T-helper 2 cell treated with Interferon-gamma antibody and Interleukin-4, amounts not matched to agents 5 μg/mL and 100 μg/mL, for 36 hours (primary cell): ENCODE data around the gene LRP8.
A peak's percentile ranks its signal among the peaks of the same experiment; 100 is the strongest.

Experiments
- DNase-seq: peaks from one replicate; pipeline ENCODE4 v3.0.0; 2021; ENCODE audit warnings: low spot score
- H3K27ac Mint-ChIP-seq: one replicate; pipeline ENCODE4 v1.8.0; 2021; ENCODE audit warnings: mild to moderate bottlenecking, mixed read lengths
- H3K27me3 Mint-ChIP-seq: one replicate; pipeline ENCODE4 v1.8.0; 2021; ENCODE audit warnings: low read depth, mixed read lengths
- H3K36me3 Mint-ChIP-seq: one replicate; pipeline ENCODE4 v1.8.0; 2021; ENCODE audit warnings: low read depth, mixed read lengths
- H3K4me1 Mint-ChIP-seq: one replicate; pipeline ENCODE4 v1.8.0; 2021; ENCODE audit warnings: low read depth, mixed read lengths
- H3K4me3 Mint-ChIP-seq: one replicate; pipeline ENCODE4 v1.8.0; 2022; ENCODE audit warnings: mild to moderate bottlenecking, moderate library complexity, mixed read lengths
- H3K9me3 Mint-ChIP-seq: one replicate; pipeline ENCODE4 v1.8.0; 2021; ENCODE audit warnings: mixed read lengths

The LRP8 gene

GRCh38 chr1:53367503-53368313 lies 39.8 kb upstream of the LRP8 start:
- Mint-ChIP-seq H3K4me1 (peaks cover 17% of the 10 kb centered on the region), H3K27ac (peak overlapping the region; percentile 82), H3K4me3 (peak overlapping the region; percentile 79), H3K27me3 (peaks cover 6% of the 10 kb centered on the region), H3K9me3 (no peaks in the 10 kb centered on the region), H3K36me3 (no peaks in the 10 kb centered on the region)
- peak; percentile 17 for DNase-seq

GRCh38 chr1:53366901-53367502 lies 39.1 kb upstream of the LRP8 start:
- H3K9me3 Mint-ChIP-seq = no peaks in the 10 kb centered on the region
- H3K27me3 Mint-ChIP-seq = peaks cover 6% of the 10 kb centered on the region
- H3K27ac Mint-ChIP-seq = no peak overlapping the region
- H3K36me3 Mint-ChIP-seq = no peaks in the 10 kb centered on the region
- no peak overlapping the region for H3K4me3 Mint-ChIP-seq
- no peak for DNase-seq
- H3K4me1 Mint-ChIP-seq = peaks cover 17% of the 10 kb centered on the region

GRCh38 chr1:53365437-53366063 lies 37.7 kb upstream of the LRP8 start:
- Mint-ChIP-seq H3K27me3 (peaks cover 6% of the 10 kb centered on the region), H3K27ac (no peak overlapping the region), H3K36me3 (no peaks in the 10 kb centered on the region), H3K4me3 (no peak overlapping the region), H3K9me3 (no peaks in the 10 kb centered on the region), H3K4me1 (peaks cover 17% of the 10 kb centered on the region)
- no peak for DNase-seq

DNA sequence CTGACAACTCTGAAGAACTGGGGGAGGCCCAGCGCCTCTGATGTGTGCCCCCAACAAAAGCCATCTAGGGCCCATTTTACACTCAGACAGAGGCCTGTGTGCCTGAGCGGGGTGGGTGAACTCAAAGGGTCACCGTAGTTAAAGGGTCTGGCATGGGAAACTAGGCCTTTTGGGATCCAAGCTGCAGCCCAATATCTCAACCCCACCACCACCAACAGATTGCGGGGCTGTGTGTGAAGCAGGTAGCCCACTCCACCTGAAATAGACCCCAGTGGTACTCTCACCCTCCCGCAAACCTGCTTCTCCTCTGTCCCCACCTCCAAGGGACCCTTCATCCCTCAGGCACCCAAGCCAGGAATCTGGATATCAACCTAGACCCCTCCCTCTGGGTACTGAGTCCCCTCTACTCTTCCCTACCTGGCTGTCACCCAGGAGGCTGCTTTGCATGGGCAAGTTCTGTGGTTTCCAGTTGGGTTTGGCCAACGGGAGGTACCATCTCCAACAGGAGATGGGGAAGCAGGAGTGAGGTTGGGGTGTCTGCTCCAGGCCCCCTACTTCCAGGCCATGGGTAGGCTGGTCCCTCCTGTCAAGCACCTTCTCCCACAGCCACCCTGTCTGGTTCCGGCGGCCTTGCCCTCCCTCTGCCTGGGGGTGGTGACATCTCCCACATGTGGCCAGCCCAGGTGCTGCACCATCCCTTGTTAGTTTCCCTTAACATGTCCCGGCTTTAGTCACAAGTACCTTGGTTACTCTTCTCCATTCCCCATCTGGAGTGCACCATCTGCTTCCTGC lies 35.2 kb upstream of the LRP8 start:
- Mint-ChIP-seq H3K4me3 (no peak overlapping the region), H3K36me3 (no peaks in the 10 kb centered on the region), H3K9me3 (no peaks in the 10 kb centered on the region)

DNA sequence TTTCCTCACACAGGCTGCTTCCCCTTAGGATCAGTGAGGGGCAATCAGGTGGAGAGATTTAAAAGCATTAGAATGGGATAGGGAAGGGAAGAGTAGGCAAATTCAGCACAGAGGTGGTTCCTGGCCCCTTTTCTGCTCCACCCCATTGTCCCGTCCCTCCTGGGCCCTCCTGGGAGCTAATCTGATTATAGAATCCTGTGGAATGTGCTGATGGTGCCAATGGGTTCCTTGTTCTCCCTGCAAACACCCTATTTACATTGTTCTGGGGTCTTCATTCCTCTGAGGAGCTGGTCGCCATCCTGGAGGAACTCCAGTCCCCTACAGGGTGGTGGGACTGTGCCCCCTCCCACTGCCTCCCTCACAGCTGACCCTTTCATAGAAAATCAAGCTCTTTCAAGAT lies 34.4 kb upstream of the LRP8 start:
- Mint-ChIP-seq H3K9me3 (no peaks in the 10 kb centered on the region), H3K4me1 (peaks cover under 1% of the 10 kb centered on the region), H3K36me3 (no peaks in the 10 kb centered on the region), H3K4me3 (no peak overlapping the region), H3K27me3 (peaks cover 20% of the 10 kb centered on the region), H3K27ac (no peak overlapping the region)
- no peak for DNase-seq

More for the DNA sequence above, 35.2 kb upstream of the LRP8 start:
- H3K27me3 Mint-ChIP-seq = peaks cover 20% of the 10 kb centered on the region
- no peak overlapping the region for H3K27ac Mint-ChIP-seq
- H3K4me1 Mint-ChIP-seq = peaks cover 8% of the 10 kb centered on the region
- DNase-seq = no peak

DNA sequence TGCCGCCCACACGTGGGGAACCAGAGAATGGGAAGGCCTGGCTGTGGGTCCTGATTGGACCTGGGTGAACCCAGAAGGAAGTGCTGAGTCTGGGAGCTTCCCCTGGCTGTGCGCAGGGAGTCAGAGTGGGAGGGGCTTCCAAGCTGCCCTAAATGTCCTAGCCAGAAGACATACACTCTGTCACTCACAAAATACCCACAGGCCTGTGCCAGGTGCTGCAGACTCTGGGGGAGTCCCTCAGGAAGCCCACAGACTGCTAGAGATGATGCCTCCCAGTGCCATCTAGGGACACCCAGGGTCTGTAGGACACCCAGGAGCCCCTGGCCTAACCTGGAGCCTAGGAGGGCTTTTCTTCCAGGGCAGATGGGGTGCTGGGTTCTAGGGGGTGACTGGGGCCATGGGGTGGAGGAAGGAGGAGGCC lies 33.7 kb upstream of the LRP8 start:
- Mint-ChIP-seq H3K27me3 (peaks cover 27% of the 10 kb centered on the region), H3K4me3 (no peak overlapping the region), H3K36me3 (no peaks in the 10 kb centered on the region), H3K9me3 (peaks cover 6% of the 10 kb centered on the region), H3K27ac (no peak overlapping the region), H3K4me1 (no peaks in the 10 kb centered on the region)
- no peak for DNase-seq

DNA sequence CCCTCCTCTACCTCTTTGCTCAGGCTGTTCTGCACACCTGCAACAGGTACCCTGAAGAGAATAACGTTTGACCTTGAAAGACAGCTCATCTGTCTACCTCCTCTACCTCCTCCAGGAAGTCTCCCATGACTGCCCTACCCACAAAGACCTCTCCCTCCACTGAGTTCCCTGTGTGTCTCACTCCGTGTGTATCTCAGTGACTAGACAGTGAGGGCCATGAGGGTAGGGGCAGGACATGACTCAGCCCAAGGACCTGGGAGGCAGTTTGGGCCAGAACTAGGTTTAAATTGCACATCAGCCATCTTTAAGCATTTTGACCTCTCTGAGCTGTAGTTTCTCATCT lies 32.0 kb upstream of the LRP8 start:
- Mint-ChIP-seq H3K4me3 (no peak overlapping the region), H3K4me1 (no peaks in the 10 kb centered on the region), H3K27me3 (peaks cover 31% of the 10 kb centered on the region), H3K27ac (no peak overlapping the region), H3K36me3 (no peaks in the 10 kb centered on the region), H3K9me3 (peaks cover 6% of the 10 kb centered on the region)
- no peak for DNase-seq

DNA sequence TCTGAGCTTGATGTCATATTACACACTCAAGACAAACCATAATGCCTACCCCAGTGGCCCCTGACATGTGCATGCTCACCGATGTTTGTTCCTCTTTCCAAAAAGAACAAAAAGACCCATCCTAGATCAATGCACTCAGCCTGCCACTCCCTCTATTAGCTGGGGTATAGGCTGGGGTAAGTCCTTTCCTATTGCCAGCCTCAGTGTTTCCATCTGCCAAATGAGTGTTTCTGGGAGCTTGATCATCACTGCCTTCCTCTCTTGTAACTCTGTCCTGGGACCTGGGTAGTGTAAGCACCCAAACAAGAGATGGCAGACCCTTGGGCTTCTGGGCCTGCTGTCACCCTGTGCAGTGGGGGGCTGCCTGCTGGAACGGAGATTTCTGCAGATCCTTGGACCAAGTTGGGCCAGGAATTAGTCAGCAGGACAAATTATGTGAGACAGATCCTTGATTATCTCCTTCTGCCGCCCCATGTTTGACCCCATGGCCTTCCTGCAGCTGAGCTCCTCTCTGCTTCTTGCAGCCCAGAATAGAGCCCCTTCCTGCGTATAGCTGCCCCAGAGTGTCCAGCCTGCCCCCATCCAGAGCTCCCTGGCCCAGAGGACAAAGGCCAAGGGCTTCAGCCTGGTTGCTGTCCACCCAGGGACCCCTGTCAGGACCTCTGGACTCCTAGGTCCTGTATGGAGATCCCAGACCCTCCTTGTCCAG lies 31.5 kb upstream of the LRP8 start:
- Mint-ChIP-seq H3K9me3 (peaks cover 6% of the 10 kb centered on the region), H3K4me1 (no peaks in the 10 kb centered on the region), H3K27ac (no peak overlapping the region), H3K36me3 (no peaks in the 10 kb centered on the region), H3K4me3 (no peak overlapping the region), H3K27me3 (peaks cover 30% of the 10 kb centered on the region)
- DNase-seq = no peak

GRCh38 chr1:53356637-53357036 lies 28.8 kb upstream of the LRP8 start:
- no peak overlapping the region for H3K27ac Mint-ChIP-seq
- H3K9me3 Mint-ChIP-seq = peaks cover 6% of the 10 kb centered on the region
- no peaks in the 10 kb centered on the region for H3K4me1 Mint-ChIP-seq
- H3K36me3 Mint-ChIP-seq = no peaks in the 10 kb centered on the region
- H3K27me3 Mint-ChIP-seq = peaks cover 39% of the 10 kb centered on the region
- H3K4me3 Mint-ChIP-seq = no peak overlapping the region
- DNase-seq = no peak

DNA sequence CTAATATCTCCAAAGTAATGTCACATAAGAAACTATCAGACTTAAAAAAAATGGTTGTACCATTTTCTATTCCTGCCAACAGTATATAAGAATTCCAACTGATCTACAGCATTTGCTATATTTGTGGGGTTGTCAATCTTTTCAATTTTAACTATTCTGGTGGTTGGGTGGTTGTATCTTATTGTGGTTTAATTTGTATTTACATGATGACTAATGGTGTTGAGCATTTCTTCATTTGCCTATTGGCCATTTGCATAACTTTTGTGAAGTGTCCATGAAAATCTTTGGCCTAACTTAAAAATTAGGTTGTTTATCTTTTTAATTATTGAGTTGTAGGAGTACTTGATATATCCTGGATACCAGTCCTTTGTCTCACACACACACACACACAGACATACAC lies 26.2 kb upstream of the LRP8 start:
- Mint-ChIP-seq H3K9me3 (peaks cover 6% of the 10 kb centered on the region), H3K4me3 (no peak overlapping the region), H3K27ac (no peak overlapping the region), H3K36me3 (no peaks in the 10 kb centered on the region), H3K27me3 (peaks cover 34% of the 10 kb centered on the region), H3K4me1 (no peaks in the 10 kb centered on the region)
- DNase-seq = no peak

DNA sequence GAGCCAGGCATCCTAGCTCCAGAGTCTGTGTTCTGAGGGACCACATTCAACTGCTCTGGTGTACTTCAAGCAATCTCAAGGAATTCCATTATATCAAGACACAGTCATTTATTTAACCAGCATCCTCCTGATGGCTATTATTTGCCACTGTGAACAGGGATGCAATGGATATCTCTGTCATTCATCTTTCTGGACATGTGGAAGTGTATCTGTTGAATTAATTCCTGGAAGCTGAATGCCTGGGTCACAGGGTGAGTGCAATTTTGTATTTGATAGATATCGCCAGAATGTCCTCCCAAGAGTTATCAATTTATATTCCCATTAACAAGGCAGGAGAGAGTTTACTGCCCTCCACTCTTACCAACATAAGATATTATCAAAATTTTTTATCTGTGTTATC lies 24.7 kb upstream of the LRP8 start:
- DNase-seq = no peak
- Mint-ChIP-seq H3K36me3 (no peaks in the 10 kb centered on the region), H3K27ac (no peak overlapping the region), H3K4me3 (no peak overlapping the region), H3K9me3 (peaks cover 6% of the 10 kb centered on the region), H3K27me3 (peaks cover 24% of the 10 kb centered on the region), H3K4me1 (no peaks in the 10 kb centered on the region)

- no peak for DNase-seq
- Mint-ChIP-seq H3K9me3 (no peaks in the 10 kb centered on the region), H3K4me3 (no peak overlapping the region), H3K27me3 (peaks cover 17% of the 10 kb centered on the region), H3K4me1 (no peaks in the 10 kb centered on the region), H3K36me3 (no peaks in the 10 kb centered on the region), H3K27ac (no peak overlapping the region)
Observed at GRCh38 chr1:53350853-53351767, 23.2 kb upstream of the LRP8 start.
